Measurements from ENCODE around the gene GRIK3.
"Not testable (repeated sequence)": the region's sequence is repeated elsewhere in the genome, so short reads cannot be mapped to it uniquely, and the experiment has no call there.

Gene GRIK3

GRCh38 chr1:37034121-37035013 lies at the start of gene GRIK3:
TSS of gene GRIK3 (minus strand) at chr1:37034515. CDS start at chr1:37034108, 407 bp downstream.
- Mint-ChIP-seq H3K4me3 (peak within 1 kb of the TSS; percentile 55 to 60), H3K27me3 (peaks cover 65 to 70% of the 10 kb centered on the region in 2 donors)

GRCh38 chr1:37084013-37084412 lies 49.7 kb upstream of the GRIK3 start:
- Mint-ChIP-seq H3K4me3 (no peak overlapping the region), H3K27me3 (peaks cover 3 to 6% of the 10 kb centered on the region in 2 donors), H3K36me3 (no peaks in the 10 kb centered on the region), H3K27ac (no peak overlapping the region), H3K4me1 (no peaks in the 10 kb centered on the region), H3K9me3 (no peaks in the 10 kb centered on the region)
- no peak for DNase-seq
- no peak for ATAC-seq (replicated peaks)

More at GRCh38 chr1:37034121-37035013, at the start of gene GRIK3:
- no peak for DNase-seq
- H3K36me3 Mint-ChIP-seq = no peaks in the 10 kb centered on the region
- no peaks in the 10 kb centered on the region for H3K9me3 Mint-ChIP-seq
- no peak for ATAC-seq (replicated peaks)
- peaks cover 24 to 34% of the 10 kb centered on the region in 2 donors for H3K4me1 Mint-ChIP-seq
- peak within 1 kb of the TSS; percentile 62 for H3K27ac Mint-ChIP-seq

DNA sequence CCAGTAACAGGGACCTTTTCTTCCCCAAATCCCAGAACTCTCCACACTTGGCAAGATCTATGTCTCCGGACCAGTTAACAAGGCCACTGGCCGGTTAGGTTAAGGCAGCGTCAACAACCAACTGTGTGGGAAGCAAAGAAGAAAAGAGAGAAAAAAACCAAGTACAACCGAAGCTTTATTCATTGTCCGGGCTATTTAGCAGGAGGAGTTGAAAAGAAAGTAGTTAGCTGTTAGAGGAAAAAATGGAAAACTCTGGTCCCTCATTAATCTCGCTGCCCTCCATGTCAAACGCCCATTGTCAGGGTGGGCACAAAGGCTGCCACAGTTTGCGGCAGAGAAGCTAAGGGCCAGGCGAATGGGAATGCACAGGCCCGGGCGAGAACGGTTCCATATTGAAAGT lies 49.3 kb upstream of the GRIK3 start:
- Mint-ChIP-seq H3K4me1 (no peaks in the 10 kb centered on the region), H3K27ac (no peak overlapping the region), H3K9me3 (no peaks in the 10 kb centered on the region), H3K27me3 (peaks cover 3 to 6% of the 10 kb centered on the region in 2 donors), H3K4me3 (no peak overlapping the region), H3K36me3 (no peaks in the 10 kb centered on the region)
- DNase-seq (no peak), ATAC-seq (replicated peaks) (no peak)

- not testable (repeated sequence) for H3K4me1 Mint-ChIP-seq; H3K27me3 Mint-ChIP-seq; DNase-seq; H3K4me3 Mint-ChIP-seq; ATAC-seq (replicated peaks); H3K27ac Mint-ChIP-seq; H3K9me3 Mint-ChIP-seq; H3K36me3 Mint-ChIP-seq
Measured at GRCh38 chr1:37080296-37080986, 46.1 kb upstream of the GRIK3 start.

GRCh38 chr1:37078866-37079265 lies 44.6 kb upstream of the GRIK3 start:
- Mint-ChIP-seq H3K4me3 (no peak overlapping the region), H3K9me3 (no peaks in the 10 kb centered on the region), H3K27ac (no peak overlapping the region), H3K4me1 (no peaks in the 10 kb centered on the region), H3K27me3 (no peaks in the 10 kb centered on the region), H3K36me3 (no peaks in the 10 kb centered on the region)
- ATAC-seq (replicated peaks) (no peak), DNase-seq (no peak)

DNA sequence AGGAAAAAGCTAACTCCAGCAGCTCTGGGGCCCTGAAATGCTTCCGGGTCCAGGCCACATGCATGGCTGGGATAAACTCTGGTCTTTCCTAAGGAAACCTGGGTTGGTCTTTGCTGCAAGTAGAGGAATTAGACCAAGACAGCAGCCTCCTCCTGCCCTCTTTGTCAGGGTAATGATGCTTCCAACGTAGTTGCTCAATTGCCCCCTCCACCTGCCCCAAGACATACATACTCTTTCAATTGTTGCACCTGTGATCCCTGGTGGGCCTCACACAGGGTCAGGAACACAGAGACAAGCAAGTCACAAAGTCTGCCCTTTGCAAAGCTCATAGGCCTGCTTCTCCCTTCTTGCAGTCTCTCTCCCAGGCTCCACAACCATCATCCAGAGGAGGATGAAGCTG lies 41.9 kb upstream of the GRIK3 start:
- DNase-seq (no peak), ATAC-seq (replicated peaks) (no peak)
- H3K36me3 Mint-ChIP-seq = no peaks in the 10 kb centered on the region
- no peaks in the 10 kb centered on the region for H3K9me3 Mint-ChIP-seq
- no peak overlapping the region for H3K27ac Mint-ChIP-seq
- H3K4me3 Mint-ChIP-seq = no peak overlapping the region
- peaks cover 0 to 7% of the 10 kb centered on the region in 2 donors for H3K27me3 Mint-ChIP-seq
- no peaks in the 10 kb centered on the region for H3K4me1 Mint-ChIP-seq

GRCh38 chr1:37073854-37074379 lies 39.6 kb upstream of the GRIK3 start:
- H3K4me1 Mint-ChIP-seq = no peaks in the 10 kb centered on the region
- H3K27ac Mint-ChIP-seq = no peak overlapping the region
- H3K36me3 Mint-ChIP-seq = no peaks in the 10 kb centered on the region
- no peak for ATAC-seq (replicated peaks)
- H3K27me3 Mint-ChIP-seq = peaks cover 8 to 10% of the 10 kb centered on the region in 2 donors
- DNase-seq = no peak
- no peak overlapping the region for H3K4me3 Mint-ChIP-seq
- no peaks in the 10 kb centered on the region for H3K9me3 Mint-ChIP-seq

- peaks cover 15% of the 10 kb centered on the region in 2 donors for H3K27me3 Mint-ChIP-seq
- no peak overlapping the region for H3K27ac Mint-ChIP-seq
- H3K4me3 Mint-ChIP-seq = no peak overlapping the region
- no peaks in the 10 kb centered on the region for H3K9me3 Mint-ChIP-seq
- no peak for DNase-seq
- ATAC-seq (replicated peaks) = no peak
- H3K36me3 Mint-ChIP-seq = no peaks in the 10 kb centered on the region
- no peaks in the 10 kb centered on the region for H3K4me1 Mint-ChIP-seq
Measured at GRCh38 chr1:37073152-37073853, 39.0 kb upstream of the GRIK3 start.

DNA sequence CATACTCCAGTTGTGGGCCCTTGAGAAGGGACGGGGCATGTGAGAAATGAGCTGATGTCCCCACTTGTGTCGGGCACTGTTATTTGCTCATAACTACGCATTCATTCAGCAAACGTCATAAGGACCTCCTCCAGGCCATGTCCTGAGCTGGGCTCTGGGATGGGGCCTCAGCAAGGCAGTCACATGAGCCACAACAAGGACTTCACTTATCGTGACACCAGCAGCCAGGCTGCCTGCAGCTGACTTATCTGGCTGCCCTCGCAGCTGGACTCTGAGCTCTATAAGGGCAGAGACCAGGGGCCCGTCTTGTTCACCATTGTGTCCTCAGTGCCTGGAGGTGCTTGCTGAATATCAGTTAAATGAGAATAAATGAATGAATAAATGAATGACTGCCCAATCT lies 37.5 kb upstream of the GRIK3 start:
- H3K36me3 Mint-ChIP-seq = no peaks in the 10 kb centered on the region
- no peak overlapping the region for H3K27ac Mint-ChIP-seq
- H3K4me1 Mint-ChIP-seq = no peaks in the 10 kb centered on the region
- no peak for DNase-seq
- H3K9me3 Mint-ChIP-seq = no peaks in the 10 kb centered on the region
- no peak for ATAC-seq (replicated peaks)
- peaks cover 24 to 29% of the 10 kb centered on the region in 2 donors for H3K27me3 Mint-ChIP-seq
- no peak overlapping the region for H3K4me3 Mint-ChIP-seq

- no peak overlapping the region for H3K4me3 Mint-ChIP-seq
- H3K36me3 Mint-ChIP-seq = no peaks in the 10 kb centered on the region
- H3K4me1 Mint-ChIP-seq = no peaks in the 10 kb centered on the region
- peaks cover 35 to 43% of the 10 kb centered on the region in 2 donors for H3K27me3 Mint-ChIP-seq
- DNase-seq (no peak), ATAC-seq (replicated peaks) (no peak)
- no peaks in the 10 kb centered on the region for H3K9me3 Mint-ChIP-seq
- H3K27ac Mint-ChIP-seq = no peak overlapping the region
Measured at GRCh38 chr1:37070126-37070525, 35.8 kb upstream of the GRIK3 start.

GRCh38 chr1:37069406-37069805 lies 35.1 kb upstream of the GRIK3 start:
- DNase-seq (no peak), ATAC-seq (replicated peaks) (no peak)
- peaks cover 35 to 43% of the 10 kb centered on the region in 2 donors for H3K27me3 Mint-ChIP-seq
- H3K9me3 Mint-ChIP-seq = no peaks in the 10 kb centered on the region
- H3K4me3 Mint-ChIP-seq = no peak overlapping the region
- H3K27ac Mint-ChIP-seq = no peak overlapping the region
- H3K36me3 Mint-ChIP-seq = no peaks in the 10 kb centered on the region
- H3K4me1 Mint-ChIP-seq = no peaks in the 10 kb centered on the region

DNA sequence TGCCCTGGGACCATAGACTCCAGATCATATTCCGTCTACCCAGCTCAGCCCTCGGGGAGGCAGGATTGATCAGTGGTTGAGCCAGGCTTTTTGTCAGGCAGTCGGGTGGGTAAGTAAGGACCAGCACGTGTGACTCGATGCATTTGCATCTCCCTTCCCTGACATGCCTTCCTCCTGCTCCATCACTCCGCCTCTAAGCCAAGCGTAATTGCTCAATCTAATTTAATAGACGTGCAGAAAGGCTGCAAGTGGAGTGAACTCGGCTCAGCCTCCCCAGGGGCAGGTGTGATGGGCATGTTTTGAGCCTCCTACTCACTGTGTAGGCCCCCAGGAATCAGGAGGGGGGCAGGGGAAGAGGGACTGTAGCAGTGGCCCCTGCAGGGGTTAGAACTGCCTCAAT lies 34.6 kb upstream of the GRIK3 start:
- Mint-ChIP-seq H3K27ac (no peak overlapping the region), H3K4me3 (no peak overlapping the region), H3K9me3 (no peaks in the 10 kb centered on the region), H3K27me3 (peaks cover 35 to 43% of the 10 kb centered on the region in 2 donors), H3K36me3 (no peaks in the 10 kb centered on the region), H3K4me1 (no peaks in the 10 kb centered on the region)
- no peak for ATAC-seq (replicated peaks)
- no peak for DNase-seq

DNA sequence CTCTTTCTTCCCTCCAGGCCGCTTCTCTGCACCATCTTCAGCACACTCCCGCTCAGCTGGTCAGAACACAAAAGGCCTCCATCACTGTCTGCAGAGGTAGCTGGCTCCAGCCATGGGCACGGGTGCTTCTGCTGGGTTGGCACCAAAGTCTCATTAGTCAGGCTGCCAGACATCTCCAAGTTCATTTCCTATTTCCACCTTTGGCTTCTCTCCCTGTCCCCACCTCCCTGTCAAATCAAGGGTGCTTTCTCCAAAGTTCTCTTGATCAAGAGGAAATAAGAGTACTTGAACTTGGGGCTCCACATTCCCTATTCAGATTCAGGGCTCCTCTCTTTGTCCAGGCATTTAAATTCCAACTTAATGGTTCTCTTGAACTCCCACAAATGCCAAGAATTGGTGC lies 33.9 kb upstream of the GRIK3 start:
- Mint-ChIP-seq H3K9me3 (no peaks in the 10 kb centered on the region), H3K36me3 (no peaks in the 10 kb centered on the region), H3K27ac (no peak overlapping the region), H3K4me1 (no peaks in the 10 kb centered on the region), H3K27me3 (peaks cover 35 to 43% of the 10 kb centered on the region in 2 donors), H3K4me3 (no peak overlapping the region)
- no peak for ATAC-seq (replicated peaks)
- DNase-seq = no peak

- Mint-ChIP-seq H3K9me3 (no peaks in the 10 kb centered on the region), H3K4me3 (no peak overlapping the region), H3K36me3 (no peaks in the 10 kb centered on the region), H3K27me3 (peaks cover 35 to 48% of the 10 kb centered on the region in 2 donors), H3K4me1 (no peaks in the 10 kb centered on the region), H3K27ac (no peak overlapping the region)
- ATAC-seq (replicated peaks) (no peak), DNase-seq (no peak)
Measured at GRCh38 chr1:37064039-37064438, 29.7 kb upstream of the GRIK3 start.

Measured in stimulated activated naive B cell treated with anti-CD40 and anti-IgM and Interleukin-4, amounts not matched to agents 10 μg/mL and 1 μg/mL and 100 μg/mL, for 72 hours (primary cell).